Lung (tissue), 12 donors: Measurements from ENCODE around the gene C2orf92. TPM values are rescaled to one million over a fixed set of nuclear protein-coding genes. Genes with fewer than 3 reads are reported as not detected.

Source experiments
- ATAC-seq: fragments of 200-7000 bp; cut with Tn5 transposase; one replicate; pipeline ENCODE4 v1.9.1; 2020; ENCODE audit warnings: moderate number of reproducible peaks; ENCODE audit not compliant: insufficient read depth, low FRiP score
- DNase-seq, 3 donors: peaks; one replicate each; pipeline ENCODE4 v3.0.0-alpha.2; 2013 to 2017
- H3K27ac ChIP-seq, 2 donors: one replicate each; pipeline ENCODE4 v1.5.1; 2013; ENCODE audit warnings: mild to moderate bottlenecking in 2 of 2, moderate library complexity in 2 of 2, control low read depth in 1 of 2, inconsistent platforms in 1 of 2, low read depth in 1 of 2, low read length in 1 of 2
- H3K27me3 ChIP-seq, 3 donors: one replicate each; pipeline ENCODE4 v1.5.1; 2013; ENCODE audit warnings: low read length in 2 of 3; ENCODE audit not compliant: control insufficient read depth in 3 of 3, insufficient read depth in 3 of 3
- H3K36me3 ChIP-seq, 4 donors: one replicate each; pipeline ENCODE4 v1.5.1; 2013; ENCODE audit warnings: low read length in 4 of 4, mild to moderate bottlenecking in 1 of 4, moderate library complexity in 1 of 4; ENCODE audit not compliant: control insufficient read depth in 4 of 4, insufficient read depth in 4 of 4
- H3K4me1 ChIP-seq, 5 donors: one replicate each; pipeline ENCODE4 v1.5.1; 2013; ENCODE audit warnings: low read length in 5 of 5, mild to moderate bottlenecking in 2 of 5, moderate library complexity in 1 of 5; ENCODE audit not compliant: control insufficient read depth in 5 of 5, insufficient read depth in 5 of 5
- H3K4me3 ChIP-seq: one replicate; pipeline ENCODE4 v1.5.1; 2013; ENCODE audit warnings: mild to moderate bottlenecking, control low read depth, moderate library complexity
- H3K9ac ChIP-seq, 2 donors: one replicate each; pipeline ENCODE4 v1.5.1; 2013; ENCODE audit warnings: low read length in 2 of 2, control low read depth in 1 of 2; ENCODE audit not compliant: insufficient read depth in 1 of 2
- H3K9me3 ChIP-seq, 4 donors: one replicate each; pipeline ENCODE4 v1.5.1; 2013; ENCODE audit warnings: low read length in 3 of 4, mild to moderate bottlenecking in 1 of 4, moderate library complexity in 1 of 4; ENCODE audit not compliant: control insufficient read depth in 4 of 4, insufficient read depth in 3 of 4
- WGBS, 2 donors: extraction: QIAGEN DNeasy Blood & Tissue Kit; methylation state at CpG; one replicate each; pipeline ENCODE4 v1.1.7; 2013; 5-methylcytosine and 5-hydroxymethylcytosine counted together
- polyA plus RNA-seq, 2 donors: library from polyadenylated mRNA; stranded (reverse); fragments of 200-250 nt; gene quantifications; one replicate each; pipeline ENCODE4 v1.2.1, GENCODE V29; 2013
- total RNA-seq, 2 donors: library from RNA; depleted of rRNA in 1 of 2; stranded (reverse); fragments of >200 nt in 1 of 2; gene quantifications; one replicate each; pipeline ENCODE4 v1.2.1, GENCODE V29; 2014 to 2021
- TF ChIP-seq, protein P1 (sequence below): IDR thresholded peaks from 2 replicates; pipeline ENCODE4 v1.5.1; 2012; ENCODE audit warnings: mild to moderate bottlenecking; ENCODE audit errors: control extremely low read depth, extremely low read depth
- donor health status: control.
- donor health status: control.
- donor health status: Bipolar disorder and iron deficiency.
- donor health status: healthy.
- donor health status: DM: yes; HTN: yes; CAD: no.

Gene C2orf92
- total and polyA plus RNA-seq, 4 donors: 1.8 to 19.0 (median 14.2) TPM

DNA sequence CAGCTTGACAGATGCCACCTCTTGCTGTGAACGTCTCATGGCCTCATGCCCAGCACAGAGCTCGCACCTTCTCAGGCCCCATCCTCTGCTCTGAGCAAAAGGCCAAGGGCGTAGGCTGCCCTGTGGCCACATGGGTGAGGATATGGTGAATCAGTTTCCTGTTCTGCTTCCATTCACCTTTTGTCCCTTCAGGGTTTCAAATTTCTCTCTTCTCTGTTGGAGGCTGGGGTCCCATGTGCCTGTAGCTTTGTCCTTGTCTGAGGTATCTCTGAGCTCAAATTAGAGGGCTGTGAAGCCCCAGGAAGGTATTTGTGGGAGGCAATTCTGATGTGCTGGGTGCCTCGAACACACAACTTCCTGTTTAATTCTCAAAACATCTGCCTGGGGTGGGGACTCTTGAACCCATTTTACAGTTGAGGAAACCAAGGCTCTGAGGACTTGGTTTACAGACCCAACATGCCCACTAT is 72.9 kb downstream of the C2orf92 start:
- 76 to 77% methylated on average over 4 of the region's 4 CpGs for WGBS, 2 donors
- H3K27me3 ChIP-seq: no peaks in the 10 kb centered on the region
- H3K4me1 ChIP-seq: peaks cover 0 to 9% (median 0%) of the 10 kb centered on the region in 5 donors
- H3K36me3 ChIP-seq: peaks cover 0 to 11% (median 5%) of the 10 kb centered on the region in 4 donors
- ATAC-seq: no peak
- no peak for DNase-seq
- no peak overlapping the region for H3K9ac ChIP-seq
- TF ChIP-seq, protein P1, sequence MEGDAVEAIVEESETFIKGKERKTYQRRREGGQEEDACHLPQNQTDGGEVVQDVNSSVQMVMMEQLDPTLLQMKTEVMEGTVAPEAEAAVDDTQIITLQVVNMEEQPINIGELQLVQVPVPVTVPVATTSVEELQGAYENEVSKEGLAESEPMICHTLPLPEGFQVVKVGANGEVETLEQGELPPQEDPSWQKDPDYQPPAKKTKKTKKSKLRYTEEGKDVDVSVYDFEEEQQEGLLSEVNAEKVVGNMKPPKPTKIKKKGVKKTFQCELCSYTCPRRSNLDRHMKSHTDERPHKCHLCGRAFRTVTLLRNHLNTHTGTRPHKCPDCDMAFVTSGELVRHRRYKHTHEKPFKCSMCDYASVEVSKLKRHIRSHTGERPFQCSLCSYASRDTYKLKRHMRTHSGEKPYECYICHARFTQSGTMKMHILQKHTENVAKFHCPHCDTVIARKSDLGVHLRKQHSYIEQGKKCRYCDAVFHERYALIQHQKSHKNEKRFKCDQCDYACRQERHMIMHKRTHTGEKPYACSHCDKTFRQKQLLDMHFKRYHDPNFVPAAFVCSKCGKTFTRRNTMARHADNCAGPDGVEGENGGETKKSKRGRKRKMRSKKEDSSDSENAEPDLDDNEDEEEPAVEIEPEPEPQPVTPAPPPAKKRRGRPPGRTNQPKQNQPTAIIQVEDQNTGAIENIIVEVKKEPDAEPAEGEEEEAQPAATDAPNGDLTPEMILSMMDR: no peak
- no peak overlapping the region for H3K27ac ChIP-seq
- H3K4me3 ChIP-seq: no peak overlapping the region
- peaks cover 0 to 2% (median 0%) of the 10 kb centered on the region in 4 donors for H3K9me3 ChIP-seq

DNA sequence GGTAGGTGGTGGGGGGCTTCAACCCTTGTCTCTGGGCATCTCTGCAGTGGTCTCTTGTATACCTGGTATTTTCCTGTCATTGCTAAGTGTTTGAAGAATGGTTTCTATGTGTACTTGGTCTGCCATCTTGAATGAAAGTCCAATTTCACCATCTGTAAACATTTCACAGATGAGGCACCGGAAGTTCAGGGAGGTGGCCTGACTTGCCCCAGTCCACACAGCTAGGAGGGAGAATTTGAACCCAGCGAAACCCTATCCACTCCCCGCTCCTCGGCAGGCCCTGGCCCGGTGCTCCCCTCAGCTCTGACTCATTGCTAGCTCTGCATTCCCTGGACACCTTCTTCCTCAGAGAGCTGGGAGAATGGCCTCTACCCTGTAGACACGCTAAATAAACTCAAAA is 74.4 kb downstream of the C2orf92 start:
- ATAC-seq (no peak), DNase-seq (no peak)
- Histone ChIP-seq H3K27ac (no peak overlapping the region), H3K27me3 (no peaks in the 10 kb centered on the region), H3K4me3 (no peak overlapping the region), H3K9ac (no peak overlapping the region), H3K9me3 (peaks cover 0 to 2% (median 0%) of the 10 kb centered on the region in 4 donors), H3K4me1 (peaks cover 0 to 9% (median 0%) of the 10 kb centered on the region in 5 donors), H3K36me3 (peaks cover 0 to 11% (median 5%) of the 10 kb centered on the region in 4 donors)
- TF ChIP-seq, protein P1: no peak
- 96% methylated on average over 6 of the region's 6 CpGs for WGBS, 2 donors

DNA sequence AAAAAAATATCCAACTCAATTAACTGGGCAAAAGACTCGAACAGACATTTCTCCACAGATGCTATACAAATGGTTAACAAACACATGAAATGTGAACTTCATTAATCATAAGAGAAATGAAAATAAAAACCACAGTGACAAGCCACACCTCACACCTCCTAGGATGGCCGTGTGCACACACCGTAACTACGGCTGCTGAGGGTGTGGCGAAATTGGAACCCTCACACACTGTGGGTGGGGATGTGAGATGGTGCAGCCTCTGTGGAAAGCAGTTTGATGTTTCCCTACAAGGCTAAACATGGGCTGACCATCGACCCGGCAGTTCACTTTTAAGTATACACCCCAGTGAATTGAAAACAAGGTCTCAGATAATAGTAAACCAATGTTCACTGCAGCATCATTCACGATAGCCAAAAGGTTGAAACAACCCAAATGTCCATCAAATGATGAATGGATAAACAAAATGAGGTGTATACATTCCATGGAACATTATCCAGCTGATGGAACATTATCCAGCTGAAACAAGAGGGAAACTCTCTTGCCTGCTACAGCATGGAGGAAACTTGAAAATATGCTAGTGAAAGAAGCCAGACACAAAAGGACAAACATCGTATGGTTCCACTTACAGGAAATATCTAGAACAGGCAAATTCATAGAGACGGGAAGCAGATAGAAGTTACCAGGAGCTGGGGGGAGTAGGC is 76.1 kb downstream of the C2orf92 start:
- TF ChIP-seq, protein P1: no peak
- H3K36me3 ChIP-seq: peaks cover 2 to 11% (median 5%) of the 10 kb centered on the region in 4 donors
- no peak overlapping the region for H3K4me3 ChIP-seq
- H3K27me3 ChIP-seq: no peaks in the 10 kb centered on the region
- ATAC-seq: no peak
- no peak overlapping the region for H3K9ac ChIP-seq
- H3K4me1 ChIP-seq: peaks cover 0 to 9% (median 0%) of the 10 kb centered on the region in 5 donors
- H3K9me3 ChIP-seq: peaks cover 0 to 2% (median 0%) of the 10 kb centered on the region in 4 donors
- DNase-seq: no peak
- WGBS, 2 donors: 64% methylated on average over 10 of the region's 10 CpGs
- no peak overlapping the region for H3K27ac ChIP-seq
